Stimulated activated CD8-positive, alpha-beta memory T cell treated with anti-CD3 and anti-CD28 coated beads, Interleukin-7, amount 100 ng/mL, for 4 hours (primary cell): Measurements from ENCODE around the gene ZNF432.
"Not testable (repeated sequence)": the region's sequence is repeated elsewhere in the genome, so short reads cannot be mapped to it uniquely, and the experiment has no call there.

ENCODE experiments used
- DNase-seq, 2 donors: peaks; one replicate each; pipeline ENCODE4 v3.0.0-alpha.2; 2020; ENCODE audit warnings: low read depth in 2 of 2

The ZNF432 gene

GRCh38 chr19:52048555-52049501 lies at the start of gene ZNF432:
ZNF432 (minus strand) TSS chr19:52048838; CDS start chr19:52046868, 1,970 bp downstream.
- peak; percentile 70 to 81 for DNase-seq

- not testable (repeated sequence) for DNase-seq
These were observed 47.8 kb upstream of the ZNF432 start for GRCh38 chr19:52096416-52096815.

- DNase-seq, result peak; percentile 81
These were observed 46.8 kb upstream of the ZNF432 start, which contains the start of gene ZNF841 for GRCh38 chr19:52095172-52096014. ZNF841 (minus strand) TSS chr19:52095765; CDS start chr19:52084801, 10,964 bp downstream.

DNA sequence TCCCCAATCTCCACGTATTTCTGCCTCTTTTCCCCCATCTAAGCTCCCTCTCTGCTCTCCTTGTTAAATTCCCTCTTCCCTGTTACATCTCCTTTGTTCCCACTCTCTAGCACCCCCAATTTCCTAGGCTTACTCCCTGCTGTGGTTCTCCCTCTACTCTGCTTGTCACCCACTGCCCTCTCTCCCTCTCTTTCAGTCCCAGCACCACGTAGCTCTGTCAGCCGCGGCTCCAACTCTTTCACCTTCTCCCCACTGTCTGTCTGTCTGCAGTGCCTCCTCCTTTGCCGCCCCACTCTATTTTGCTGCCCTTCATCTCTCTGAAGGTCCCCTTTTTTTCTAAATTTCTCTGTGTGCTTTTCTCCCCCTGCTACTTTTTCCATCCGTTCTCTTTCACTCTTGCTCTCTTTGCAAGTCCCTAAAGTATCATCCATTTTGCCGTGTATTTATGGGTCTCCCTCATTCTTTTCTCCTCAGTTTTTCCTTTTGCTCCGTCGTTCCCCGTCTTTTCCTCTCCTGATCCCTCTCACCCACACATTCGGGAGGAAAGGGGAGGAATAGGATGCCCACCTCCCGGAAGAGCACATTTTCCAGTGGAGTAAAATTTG lies 46.0 kb upstream of the ZNF432 start:
- no peak for DNase-seq

DNA sequence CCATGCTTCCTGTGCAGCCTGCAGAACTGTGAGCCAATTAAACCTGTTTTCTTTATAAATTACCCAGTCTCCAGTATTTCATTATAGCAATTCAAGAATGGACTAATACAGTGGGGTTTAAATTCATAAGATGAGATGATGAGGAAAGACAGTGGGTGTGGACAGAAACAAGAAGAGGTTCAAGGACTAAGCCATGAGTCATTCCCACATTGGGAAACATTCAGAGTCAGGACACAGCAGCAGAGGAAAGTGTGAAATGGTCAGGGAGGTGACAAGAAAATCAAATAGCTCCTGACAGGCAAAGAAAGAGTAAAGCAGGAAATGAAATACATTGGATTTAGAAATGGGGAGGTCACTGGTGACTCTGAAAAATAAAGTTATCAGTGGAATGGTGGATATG lies 37.8 kb upstream of the ZNF432 start:
- no peak for DNase-seq

- no peak for DNase-seq
These were observed 21.9 kb upstream of the ZNF432 start for GRCh38 chr19:52070496-52070895.

DNA sequence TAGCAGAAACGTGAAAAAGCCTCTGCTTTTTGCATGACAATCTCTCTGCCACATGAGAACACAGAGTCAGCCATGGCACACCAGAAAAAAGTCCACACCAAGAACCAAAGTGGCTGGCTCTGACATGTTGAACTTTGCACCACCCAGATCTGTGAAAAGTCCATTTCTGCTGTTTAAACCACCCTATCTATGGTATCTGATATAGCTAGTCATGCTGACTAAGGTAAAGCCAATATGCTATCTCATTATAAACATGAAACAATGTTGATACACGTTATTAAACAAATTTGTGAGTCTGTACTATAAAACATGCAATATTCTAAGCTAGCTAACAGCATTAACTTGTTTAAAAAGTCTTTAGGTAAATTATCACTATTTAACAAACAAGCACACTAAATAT lies 21.0 kb upstream of the ZNF432 start:
- DNase-seq, result no peak

GRCh38 chr19:52066258-52066863 lies 17.7 kb upstream of the ZNF432 start:
- DNase-seq, result no peak

- DNase-seq, result no peak
These were observed 16.8 kb upstream of the ZNF432 start for GRCh38 chr19:52065399-52065798.

- not testable (repeated sequence) for DNase-seq
These were observed 7.8 kb upstream of the ZNF432 start for GRCh38 chr19:52056480-52056879.

DNA sequence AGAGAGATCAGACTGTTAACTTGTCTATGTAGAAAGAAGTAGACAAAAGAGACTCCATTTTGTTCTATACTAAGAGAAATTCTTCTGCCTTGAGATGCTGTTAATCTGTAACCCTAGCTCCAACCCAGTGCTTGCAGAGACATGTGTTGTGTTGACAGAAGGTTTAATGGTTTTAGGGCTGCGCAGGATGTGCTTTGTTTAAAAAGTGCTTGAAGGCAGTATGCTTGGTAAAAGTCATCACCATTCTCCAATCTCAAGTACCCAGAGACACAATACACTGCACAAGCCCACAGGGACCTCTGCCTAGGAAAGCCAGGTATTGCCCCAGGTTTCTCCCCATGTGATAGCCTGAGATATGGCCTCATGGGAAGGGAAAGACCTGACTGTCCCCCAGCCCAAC lies 3.1 kb upstream of the ZNF432 start:
- DNase-seq, result not testable (repeated sequence)

DNA sequence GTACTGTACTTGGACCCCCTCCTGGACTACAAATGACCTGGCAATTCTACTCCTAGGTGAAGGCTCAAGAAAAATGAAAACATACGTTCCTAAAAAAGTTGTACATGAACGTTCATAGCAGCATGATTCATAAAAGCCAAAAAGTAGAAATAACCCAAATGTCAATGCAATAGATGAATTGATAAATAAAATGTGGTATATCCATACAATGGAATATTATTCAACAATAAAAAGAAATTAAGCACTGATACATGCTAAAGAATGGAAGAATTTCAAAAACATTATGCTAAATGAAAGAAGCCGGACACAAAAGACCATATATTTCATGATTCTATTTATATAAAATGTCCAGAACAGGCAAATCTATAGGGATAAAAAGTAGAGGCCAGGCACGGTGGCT lies 9.5 kb downstream of the ZNF432 start:
- no peak for DNase-seq

DNA sequence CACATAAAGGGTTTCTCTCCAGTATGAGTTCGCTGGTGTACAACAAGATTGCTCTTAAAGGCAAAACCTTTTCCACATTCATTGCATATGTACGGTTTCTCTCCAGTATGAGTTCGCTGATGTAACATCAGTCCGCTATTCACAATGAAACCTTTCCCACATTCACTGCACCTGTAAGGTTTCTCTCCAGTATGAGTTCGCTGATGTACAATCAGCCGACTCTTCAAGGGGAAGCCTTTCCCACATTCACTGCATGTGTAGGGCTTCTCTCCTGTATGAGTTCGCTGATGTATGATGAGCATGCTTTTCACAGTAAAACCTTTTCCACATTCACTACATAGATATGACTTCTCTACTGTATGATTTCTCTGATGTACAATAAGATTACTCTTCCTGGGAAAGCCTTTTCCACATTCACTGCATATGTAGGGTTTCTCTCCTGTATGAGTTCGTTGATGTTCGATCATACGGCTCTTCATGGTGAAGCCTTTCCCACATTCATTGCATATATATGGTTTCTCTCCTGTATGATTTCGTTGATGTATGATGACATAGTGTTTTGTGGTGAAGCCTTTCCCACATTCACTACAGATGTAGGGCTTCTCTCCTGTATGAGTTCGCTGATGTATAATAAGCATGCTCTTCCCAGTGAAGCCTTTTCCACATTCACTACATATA lies 14.4 kb downstream of the ZNF432 start:
- no peak for DNase-seq

DNA sequence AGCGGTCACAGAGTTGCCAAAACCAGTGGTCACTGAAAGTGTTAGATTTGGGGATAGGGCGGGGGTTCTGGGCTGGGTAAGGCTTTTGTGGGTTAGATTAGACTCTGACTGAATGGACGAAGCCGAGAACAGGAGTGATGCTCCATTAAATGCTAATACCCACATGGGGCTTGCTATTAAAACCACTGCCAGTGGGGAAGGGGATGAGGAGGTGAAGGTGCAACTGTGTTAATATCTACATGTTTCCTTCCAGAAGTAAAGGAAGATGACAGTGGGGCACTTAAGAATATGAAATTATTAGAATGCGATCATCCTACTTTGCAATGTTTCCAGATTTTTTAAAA lies 19.9 kb downstream of the ZNF432 start:
- DNase-seq, result no peak

DNA sequence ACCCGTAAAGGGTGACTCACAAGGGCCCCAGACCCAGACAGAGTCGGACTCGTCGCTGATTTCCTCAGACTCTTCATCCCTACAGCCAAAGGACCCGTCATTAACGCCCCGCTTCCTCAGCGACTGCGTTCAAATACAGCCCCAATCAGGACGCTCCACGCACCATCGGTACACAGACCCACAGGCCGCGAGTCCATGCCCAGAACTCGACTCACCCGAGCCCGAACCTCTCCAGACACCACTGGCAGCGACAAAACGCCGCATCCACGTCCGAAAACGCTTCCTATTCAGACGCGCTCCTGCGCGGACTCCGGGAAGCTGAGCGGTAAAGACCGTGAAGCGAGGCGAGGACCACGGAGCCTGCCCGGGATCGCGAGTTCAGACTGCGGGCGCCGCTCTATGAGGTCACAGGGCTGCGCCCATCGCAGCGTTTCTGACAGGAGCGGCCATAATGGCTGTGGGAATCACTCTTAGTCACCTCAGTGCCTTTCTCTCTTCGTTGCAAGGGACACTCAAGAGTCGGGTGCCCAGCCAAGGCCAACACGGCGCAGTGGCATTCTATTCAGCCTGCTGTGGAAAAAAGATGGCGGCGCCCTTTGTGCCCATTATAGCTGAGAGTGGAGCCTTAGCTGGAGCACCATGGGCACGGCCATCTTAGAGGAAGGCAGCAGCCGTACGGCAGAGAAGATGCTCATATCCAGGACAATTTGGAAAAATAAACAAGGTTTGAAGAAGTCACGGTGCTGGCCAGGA lies 20.4 kb downstream of the ZNF432 start, which contains the start of gene ZNF614:
Gene ZNF614, minus strand, starts transcription at position 353 of the 753 bp plus-strand sequence. CDS start 2,634 bp downstream, outside the sequence.
- peak; percentile 74 to 76 for DNase-seq

GRCh38 chr19:52026255-52026990 lies 22.2 kb downstream of the ZNF432 start:
- DNase-seq, result not testable (repeated sequence)

DNA sequence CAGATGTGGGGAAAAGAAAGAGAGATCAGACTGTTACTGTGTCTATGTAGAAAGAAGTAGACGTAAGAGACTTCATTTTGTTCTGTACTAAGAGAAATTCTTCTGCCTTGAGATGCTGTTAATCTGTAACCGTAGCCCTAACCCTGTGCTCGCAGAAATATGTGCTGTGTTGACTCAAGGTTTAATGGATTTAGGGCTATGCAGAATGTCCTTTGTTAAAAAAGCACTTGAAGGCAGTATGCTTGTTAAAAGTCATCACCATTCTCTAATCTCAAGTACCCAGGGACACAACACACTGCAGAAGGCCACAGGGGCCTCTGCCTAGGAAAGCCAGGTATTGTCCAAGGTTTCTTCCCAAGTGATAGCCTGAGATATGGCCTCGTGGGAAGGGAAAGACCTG lies 24.2 kb downstream of the ZNF432 start:
- not testable (repeated sequence) for DNase-seq

- DNase-seq, result no peak
These were observed 26.4 kb downstream of the ZNF432 start for GRCh38 chr19:52022193-52022592.

GRCh38 chr19:52020506-52020905 lies 28.1 kb downstream of the ZNF432 start:
- DNase-seq, result no peak
